Measurements from ENCODE around the gene GNAS. TPM values are rescaled to one million over a fixed set of nuclear protein-coding genes. Genes with fewer than 3 reads are reported as not detected.
"Not testable (repeated sequence)": the region's sequence is repeated elsewhere in the genome, so short reads cannot be mapped to it uniquely, and the experiment has no call there.

The GNAS gene
- total RNA-seq, result 365 and 726 TPM in 2 replicates

DNA sequence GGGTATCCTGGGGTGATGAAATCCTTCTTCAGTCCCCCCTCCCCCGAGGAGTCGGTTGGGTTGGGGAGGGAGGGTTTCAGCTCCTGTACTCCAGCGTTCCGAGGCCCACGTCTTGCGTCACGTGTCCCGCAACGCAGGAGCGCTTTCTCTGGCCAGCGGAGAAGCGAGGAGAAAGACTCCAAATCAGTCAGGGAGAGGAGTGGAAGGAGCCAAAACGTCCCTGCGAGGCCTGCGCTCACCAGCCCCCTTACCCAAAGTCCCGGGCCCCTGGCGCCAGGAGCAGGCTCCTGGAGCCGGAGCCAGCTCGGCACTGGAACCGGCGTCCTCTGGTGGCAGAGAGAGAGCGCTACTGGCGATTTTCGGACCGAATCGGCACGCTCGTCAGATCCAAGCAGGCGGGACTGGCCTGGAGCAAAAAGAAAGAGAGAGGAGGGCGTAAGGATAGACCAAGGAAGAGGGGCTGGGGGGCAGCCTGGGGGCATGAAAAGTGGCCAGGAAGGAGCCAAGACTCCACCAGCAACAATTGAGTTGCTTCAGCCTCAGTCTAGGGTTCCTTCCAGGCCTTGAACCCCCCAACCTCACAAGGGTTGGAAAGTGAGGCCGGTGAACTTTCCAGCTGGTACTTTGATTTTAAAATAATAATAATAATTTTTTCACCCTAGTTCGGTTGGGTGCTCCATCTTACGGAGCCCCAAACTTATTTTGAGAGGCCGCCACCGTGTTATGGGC is at the start of gene GNAS:
TSS of gene GNAS (plus strand) at position 174 of the 729 bp plus-strand sequence.
- peak; percentile 70 for DNase-seq

- no peak for DNase-seq
Observed at GRCh38 chr20:58803533-58803932, 49.0 kb upstream of the GNAS start.

GRCh38 chr20:58807801-58808200 is 44.7 kb upstream of the GNAS start:
- DNase-seq, result no peak

DNA sequence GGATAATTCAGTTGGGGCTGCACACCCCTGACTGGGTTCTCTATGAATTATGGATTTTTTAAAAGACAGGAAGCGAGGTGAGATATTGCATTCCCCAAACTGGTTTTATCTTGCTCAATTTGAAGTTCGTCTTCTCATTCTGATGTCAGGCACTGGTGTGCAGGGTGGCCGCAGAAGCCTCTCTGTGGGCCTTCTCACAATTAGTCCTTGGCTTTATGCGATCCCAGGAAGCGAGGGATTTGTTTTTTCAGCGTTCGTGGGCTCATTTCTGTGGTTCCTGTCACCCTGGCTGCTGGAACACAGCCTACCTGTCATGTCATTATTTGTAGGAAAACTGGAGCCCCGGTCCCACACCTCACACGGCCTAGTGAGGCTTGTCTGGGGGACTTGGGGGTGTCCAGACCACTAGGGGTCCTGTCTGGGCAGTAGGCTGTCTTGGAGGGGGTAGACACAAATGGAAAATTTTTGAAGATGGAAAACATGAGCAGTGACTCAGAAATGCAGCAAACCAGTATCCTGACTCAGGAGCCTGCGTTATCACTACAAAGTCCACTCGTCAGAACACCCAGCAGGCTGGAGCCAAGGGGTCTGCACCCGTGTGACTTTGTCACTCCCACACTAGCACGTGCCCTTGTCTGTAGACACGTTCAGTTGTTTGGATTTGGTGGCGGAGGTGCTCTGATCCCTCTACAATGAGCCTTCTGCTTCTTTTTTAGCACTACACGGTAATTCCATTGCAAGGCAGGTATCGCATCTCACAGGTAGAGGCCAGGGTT is 44.1 kb upstream of the GNAS start:
- DNase-seq, result no peak

DNA sequence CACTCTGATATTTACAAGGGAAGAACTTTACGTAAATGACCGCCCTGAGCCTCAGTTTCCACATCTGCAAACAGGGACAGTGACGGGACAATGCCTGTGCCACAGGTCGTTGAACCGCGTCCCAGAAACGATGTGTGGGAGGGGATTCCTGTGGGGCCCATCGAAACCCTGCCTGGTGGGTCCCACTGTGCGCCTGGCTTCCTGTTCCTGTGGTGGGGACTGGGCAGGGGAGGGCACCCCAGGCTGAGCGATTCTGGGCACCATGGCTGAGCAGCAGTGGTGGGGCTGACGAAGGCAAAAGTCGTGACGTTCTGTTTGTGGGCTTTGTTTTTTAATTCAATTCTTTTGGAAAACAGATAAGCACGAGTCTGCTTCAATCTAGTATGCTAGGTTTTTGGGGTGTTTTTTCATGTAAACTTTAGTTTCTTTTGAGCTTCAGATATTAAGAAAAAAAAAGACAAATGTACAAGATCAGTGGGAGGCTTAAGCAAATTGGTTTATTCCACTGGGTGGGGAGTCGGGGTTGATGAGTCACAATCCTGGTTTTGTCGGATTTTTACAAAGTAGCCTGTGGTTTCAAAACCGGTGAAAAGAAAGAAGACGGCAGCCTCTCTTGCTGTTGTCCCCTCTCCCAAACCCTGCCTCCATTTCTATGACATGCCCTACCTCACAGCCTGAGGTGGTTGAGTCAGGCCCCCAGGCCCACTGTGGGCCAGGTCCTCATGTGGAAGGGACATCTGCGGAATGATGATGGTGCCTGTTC is 42.2 kb upstream of the GNAS start:
- no peak for DNase-seq

- no peak for DNase-seq
Observed at GRCh38 chr20:58810879-58811250, 41.7 kb upstream of the GNAS start.

- no peak for DNase-seq
Observed at GRCh38 chr20:58811334-58811733, 41.2 kb upstream of the GNAS start.

- no peak for DNase-seq
Observed at GRCh38 chr20:58813369-58813768, 39.1 kb upstream of the GNAS start.

- no peak for DNase-seq
Observed at GRCh38 chr20:58815448-58815847, 37.1 kb upstream of the GNAS start.

- DNase-seq, result no peak
Observed at GRCh38 chr20:58816051-58816450, 36.5 kb upstream of the GNAS start.

DNA sequence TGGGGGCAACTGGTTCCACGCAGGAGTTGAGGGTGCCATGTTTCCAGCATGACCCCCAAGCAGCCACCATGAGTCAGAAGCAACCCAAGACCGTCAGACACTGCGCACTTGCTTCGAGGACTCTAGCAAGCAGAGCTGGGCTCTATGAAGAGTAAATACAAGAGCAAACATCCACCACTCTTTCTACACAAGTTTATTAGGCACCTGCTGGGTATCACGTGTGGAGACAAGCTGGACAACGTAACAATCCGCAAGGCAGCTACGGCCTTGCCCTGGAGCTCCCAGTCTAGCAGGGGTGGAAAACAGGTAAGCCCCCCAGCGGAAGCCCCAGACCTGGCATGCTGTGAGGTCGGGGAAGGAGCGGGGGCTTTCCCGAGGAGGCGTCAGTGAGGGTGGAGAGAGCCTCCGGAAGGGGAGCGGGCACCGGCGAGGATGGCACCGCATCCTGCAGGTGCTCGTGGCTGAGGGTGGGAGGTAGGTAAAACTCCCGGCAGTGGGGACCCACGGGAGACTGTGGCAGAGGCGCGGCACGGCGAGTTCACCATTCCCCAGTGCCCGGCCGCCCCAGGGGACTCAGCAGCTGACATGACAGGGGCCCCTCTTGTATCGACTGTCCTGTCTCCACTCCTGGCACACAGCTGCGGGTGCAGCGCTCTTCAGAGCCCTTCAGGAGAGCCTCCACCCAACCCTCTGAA is 35.4 kb upstream of the GNAS start:
- DNase-seq, result no peak

DNA sequence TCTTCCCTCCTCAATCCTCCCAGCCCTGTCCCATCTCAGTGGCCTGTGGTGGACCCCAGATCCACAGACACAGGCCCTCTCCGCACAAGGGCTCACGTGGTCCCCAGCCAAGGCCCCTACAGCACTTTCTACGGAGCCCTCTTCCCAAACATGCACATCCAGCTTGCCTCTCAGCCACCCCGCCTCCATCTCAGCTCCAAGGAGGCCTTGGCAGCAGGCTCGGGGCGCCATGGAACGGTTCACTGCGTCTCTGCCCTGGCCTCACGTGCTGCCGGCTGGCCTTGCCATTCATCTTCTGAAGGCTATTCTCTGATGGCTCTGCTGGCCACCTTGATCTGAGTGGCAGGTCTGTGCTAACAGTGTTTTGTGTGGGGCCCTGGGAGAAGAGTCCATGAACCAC is 34.8 kb upstream of the GNAS start:
- DNase-seq, result no peak

- no peak for DNase-seq
Observed at GRCh38 chr20:58818586-58819285, 33.8 kb upstream of the GNAS start.

DNA sequence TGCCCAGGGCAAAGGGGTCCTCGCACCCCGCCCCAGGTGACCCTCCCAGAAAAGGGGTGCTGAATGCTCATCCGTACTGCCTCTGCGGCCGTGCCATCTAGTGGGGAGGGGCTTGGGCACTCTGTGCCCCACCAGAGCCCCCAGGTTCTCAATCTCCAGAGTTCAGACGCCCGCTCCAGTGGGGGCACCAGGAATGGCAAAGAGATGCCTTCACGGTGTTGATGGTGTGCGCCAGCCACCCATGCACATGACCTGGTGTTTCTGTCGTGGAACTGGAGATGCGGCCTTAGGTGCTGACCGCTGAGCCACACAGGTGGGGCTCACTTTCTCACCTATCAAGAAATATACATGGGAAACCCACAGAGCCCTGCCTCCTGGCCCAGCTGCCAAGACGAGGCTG is 32.6 kb upstream of the GNAS start:
- DNase-seq, result no peak

DNA sequence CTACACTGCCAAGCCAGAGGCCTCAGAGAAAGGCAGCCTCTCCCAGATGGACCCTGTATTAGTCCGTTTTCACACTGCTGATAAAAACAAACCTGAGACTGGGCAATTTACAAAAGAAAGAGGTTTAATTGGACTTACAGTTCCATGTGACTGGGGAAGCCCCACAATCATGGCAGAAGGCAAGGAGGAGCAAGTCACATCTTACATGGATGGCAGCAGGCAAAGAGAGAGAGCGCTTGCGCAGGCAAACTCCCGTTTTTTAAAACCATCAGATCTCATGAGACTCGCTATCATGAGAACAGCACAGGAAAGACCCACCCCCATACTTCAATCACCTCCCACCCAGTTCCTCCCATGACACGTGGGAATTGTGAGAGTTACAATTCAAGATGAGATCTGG is 32.0 kb upstream of the GNAS start:
- not testable (repeated sequence) for DNase-seq

GRCh38 chr20:58822149-58822548 is 30.4 kb upstream of the GNAS start:
- no peak for DNase-seq

GRCh38 chr20:58822748-58823730 is 29.5 kb upstream of the GNAS start:
- no peak for DNase-seq

DNA sequence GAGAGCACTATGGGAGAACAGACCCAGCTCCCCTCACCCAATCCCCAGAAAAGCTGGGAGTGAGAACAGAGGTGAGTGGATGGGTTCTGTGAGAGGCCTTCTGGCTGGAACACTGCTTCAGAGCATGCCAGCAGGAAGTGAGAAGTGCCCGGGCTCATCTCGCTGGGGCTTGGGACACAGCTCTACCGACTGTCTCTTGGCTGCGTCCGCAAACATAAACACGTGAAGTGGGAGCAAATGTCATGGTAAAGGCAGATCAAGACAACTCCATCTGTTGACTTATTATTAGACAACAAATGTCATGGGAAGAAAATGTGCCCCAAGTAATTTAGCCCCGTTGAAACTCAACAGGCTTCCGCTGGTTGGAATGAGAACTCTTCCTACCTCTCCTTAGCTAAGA is 27.7 kb upstream of the GNAS start:
- no peak for DNase-seq

DNA sequence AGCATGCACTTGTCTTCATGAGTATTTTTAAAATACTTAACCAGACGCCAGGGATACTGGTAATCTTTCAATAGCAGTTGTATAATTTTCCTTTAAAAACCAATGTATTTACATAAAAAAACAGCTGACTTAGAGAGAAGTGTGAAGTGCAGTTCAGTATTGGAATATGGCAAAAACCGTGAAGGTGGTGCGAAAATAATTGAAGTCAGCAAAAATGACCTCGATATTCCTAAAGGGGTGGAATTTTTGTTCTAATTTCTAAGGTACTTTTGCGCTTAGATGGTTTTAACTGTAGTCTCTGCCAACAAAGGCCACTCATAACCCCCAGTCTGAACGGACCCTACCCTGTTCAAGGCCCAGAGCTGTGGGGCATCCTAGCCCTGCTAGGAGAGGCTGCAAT is 27.1 kb upstream of the GNAS start:
- no peak for DNase-seq

DNA sequence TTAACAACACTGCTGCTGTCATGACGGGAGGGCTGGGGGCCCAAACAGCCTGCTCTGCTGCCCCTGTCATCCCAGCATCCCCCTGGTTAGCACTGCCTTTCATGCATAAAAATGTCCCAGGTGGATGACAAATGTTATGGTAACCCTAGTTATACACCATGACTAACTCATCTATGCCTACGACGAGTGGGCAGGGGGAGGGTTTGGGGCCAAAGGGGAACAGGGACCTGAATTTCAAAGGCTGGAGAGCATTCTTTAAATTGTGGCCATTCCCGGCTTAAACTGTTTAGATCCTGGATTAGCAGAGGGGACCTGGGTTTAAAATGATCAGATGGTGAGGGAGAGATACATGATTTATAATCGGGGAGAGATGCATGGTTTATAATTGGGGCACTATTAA is 26.2 kb upstream of the GNAS start:
- no peak for DNase-seq

DNA sequence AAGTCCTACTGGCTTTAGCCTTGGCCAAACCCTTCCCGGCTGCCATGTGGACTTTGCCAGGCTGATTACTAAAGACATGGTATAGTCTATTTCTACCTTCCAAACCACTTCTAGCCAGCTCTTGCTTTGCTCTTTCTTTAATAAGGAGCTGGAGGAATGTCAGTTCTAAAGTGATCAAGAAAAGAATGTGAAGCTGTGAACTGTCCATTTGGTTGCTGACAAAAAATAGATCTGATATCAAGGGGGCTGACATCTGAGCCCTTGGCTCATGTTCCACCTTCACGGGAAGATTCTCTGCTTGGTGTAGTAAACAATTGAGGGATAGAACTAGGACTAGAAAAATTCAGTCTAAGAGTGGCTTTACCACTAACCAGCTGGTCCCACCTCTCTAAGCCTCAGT is 24.4 kb upstream of the GNAS start:
- DNase-seq, result no peak

Measured in dermis blood vessel endothelial cell (primary cell).